GM21515 (cell line): ENCODE measurements around the gene POLR2F.
"Not testable (repeated sequence)": the region's sequence is repeated elsewhere in the genome, so short reads cannot be mapped to it uniquely, and the experiment has no call there.

Experiments
- ATAC-seq: cut with Tn5 transposase; IDR thresholded peaks from one replicate; pipeline ENCODE4 v1.9.1; 2021; ENCODE audit not compliant: unreplicated experiment

POLR2F gene

DNA sequence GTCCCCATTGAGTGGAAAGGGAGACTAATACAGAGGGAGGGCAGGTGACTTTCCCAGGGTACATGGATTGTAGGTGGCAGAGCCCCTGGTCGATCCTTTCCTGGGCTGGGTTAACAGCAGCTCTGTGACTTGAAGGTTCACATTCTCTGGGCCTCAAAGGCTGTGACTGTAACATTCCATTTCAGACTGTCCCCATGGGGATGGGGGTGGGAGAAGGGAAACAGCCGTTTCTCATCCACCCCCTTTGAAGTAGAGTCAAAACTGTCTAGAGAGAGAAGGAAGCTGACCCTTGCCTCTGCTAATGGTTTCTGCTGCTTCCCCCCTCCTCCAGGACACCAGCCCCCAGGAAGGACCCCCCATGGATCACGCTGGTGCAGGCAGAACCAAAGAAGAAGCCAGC lies 28.2 kb upstream of the POLR2F start:
- ATAC-seq = no peak

DNA sequence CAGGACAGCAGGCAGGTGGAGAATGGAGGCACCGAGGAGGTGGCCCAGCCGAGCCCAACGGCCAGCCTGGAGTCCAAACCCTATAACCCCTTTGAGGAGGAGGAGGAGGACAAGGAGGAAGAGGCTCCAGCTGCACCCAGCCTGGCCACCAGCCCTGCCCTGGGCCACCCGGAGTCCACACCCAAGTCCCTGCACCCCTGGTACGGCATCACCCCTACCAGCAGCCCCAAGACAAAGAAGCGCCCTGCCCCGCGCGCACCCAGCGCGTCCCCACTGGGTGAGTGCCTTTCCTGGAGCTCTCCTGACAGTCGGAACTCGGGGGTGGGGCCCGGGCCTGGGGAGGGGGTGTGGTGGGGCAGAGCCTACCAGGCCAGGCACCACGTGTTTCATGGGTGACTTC lies 27.7 kb upstream of the POLR2F start:
- no peak for ATAC-seq

- no peak for ATAC-seq
These were observed 27.1 kb upstream of the POLR2F start for GRCh38 chr22:37926358-37926757.

DNA sequence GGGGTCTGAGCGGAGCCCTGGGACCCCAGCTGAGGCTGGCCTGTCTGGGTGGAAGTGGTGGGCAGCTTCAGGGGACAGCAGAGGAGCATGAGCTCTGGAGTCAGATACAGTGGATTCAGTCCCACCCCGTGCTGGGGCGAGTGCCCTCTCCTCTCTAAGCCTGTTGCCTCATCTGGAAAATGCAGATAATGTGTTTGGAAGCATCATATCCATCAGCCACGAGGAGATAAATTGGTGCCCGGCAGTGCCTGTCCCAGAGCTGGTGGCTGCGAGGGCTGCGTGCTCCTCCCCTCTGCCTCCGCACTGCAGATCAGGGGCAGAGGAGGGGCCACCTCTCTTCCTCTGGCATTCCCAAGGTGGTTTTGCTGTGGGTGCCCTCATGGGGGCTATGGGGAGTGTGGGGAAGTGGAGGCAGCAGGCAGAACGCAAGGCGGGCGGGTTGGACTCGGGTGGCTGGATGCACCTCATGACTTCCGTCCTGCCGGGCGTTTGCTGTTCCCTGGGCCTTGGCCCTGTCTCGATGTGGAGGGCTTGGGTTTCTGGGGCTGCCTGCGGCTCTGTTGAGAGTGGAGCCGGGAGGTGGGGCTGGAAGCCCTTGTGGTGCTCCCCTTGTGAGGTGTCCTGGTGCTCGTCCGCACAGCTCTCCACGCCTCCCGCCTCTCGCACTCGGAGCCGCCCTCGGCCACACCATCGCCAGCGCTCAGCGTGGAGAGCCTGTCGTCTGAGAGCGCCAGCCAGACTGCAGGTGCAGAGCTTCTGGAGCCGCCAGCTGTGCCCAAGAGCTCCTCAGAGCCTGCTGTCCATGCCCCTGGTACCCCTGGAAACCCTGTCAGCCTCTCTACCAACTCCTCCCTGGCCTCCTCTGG lies 26.5 kb upstream of the POLR2F start:
- ATAC-seq = no peak

DNA sequence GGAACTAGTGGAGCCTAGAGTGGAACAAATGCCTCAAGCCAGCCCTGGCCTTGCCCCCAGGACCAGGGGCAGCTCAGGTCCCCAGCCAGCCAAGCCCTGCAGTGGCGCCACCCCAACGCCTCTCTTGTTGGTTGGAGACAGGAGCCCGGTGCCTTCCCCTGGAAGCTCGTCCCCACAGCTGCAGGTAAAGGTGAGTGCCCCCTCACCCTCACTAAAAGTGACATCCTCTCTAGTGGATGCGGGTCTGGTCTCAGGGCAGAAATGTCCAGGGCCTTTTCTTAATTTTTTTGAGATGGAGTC lies 25.9 kb upstream of the POLR2F start:
- ATAC-seq = no peak

DNA sequence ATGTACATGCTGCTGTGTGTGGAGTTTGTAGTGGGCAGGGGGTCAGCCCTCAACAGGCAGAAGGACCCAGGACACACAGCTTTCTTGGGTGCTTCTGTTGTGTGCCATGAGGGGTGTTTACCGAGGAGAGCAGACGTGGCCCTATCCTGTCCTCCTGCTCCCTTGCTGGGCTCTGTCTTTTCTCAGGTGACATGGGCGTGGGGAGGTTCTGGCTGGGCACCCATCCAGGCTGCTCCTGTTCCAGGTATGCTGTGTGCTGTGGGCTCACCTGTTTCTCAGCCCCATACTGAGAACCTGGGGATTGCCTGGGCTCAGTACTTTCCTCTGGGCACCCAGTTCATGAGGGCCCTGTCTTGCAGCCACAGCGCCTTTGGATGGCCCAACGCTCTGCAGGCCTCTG lies 24.1 kb upstream of the POLR2F start:
- no peak for ATAC-seq

DNA sequence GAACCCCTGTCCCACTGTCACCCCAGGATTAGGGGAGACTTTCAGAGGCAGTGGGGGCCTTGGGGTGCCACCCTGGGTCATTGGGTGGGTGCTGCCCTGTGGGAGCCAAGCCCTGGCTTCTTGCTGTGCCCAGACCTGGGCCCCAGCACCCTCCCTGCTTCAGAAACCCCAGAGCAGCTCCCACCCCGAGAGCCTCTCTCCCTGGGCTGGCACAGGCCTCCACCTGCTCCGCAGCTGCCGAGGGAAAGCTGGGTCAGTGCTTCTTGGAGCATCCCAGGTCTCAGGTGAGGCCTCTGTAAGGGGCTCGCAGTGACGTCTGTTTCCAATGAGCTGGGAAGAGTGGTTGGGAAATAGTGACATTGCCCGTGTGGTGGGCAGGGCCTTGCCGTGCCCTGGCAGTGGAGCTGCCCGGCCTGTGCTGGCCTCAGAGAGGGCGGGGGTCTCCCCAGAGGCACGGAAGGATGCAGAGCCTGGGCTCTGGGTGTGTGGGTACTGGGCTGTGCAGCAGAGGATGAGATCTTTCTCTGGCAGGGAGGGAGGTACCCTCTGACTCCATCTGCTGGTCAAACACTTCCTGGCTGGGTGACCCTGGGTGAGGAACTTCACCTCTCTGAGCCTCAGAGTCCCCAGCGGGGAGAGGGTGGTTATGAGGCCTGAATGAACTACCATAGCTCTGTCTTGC lies 23.1 kb upstream of the POLR2F start:
- ATAC-seq = no peak

- no peak for ATAC-seq
These were observed 22.5 kb upstream of the POLR2F start for GRCh38 chr22:37930952-37931440.

DNA sequence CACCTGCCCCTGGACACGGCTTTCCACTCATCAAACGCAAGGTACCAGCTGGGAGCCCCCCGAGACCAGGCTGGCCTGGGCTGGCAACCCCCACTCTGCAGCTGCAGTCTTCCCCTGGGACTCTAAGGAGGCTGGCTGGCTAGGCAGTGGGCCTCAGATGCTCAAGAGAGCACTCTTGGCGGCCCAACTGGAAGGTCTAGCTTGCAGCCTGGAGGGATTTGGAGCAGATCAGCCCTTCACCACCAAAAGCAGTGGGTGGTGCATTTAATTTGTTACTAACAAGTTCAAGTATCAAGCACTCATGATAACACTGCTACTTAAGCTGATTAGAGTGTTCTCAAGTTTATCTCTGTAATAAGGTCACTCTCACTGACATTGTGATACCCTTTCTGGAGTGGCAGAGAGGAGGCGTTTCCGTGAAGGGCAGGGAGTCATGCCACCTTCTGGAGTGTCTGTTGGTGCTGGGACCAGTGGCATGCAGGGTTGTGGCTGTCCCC lies 21.6 kb upstream of the POLR2F start:
- no peak for ATAC-seq

- ATAC-seq = no peak
These were observed 21.1 kb upstream of the POLR2F start for GRCh38 chr22:37932401-37932800.

DNA sequence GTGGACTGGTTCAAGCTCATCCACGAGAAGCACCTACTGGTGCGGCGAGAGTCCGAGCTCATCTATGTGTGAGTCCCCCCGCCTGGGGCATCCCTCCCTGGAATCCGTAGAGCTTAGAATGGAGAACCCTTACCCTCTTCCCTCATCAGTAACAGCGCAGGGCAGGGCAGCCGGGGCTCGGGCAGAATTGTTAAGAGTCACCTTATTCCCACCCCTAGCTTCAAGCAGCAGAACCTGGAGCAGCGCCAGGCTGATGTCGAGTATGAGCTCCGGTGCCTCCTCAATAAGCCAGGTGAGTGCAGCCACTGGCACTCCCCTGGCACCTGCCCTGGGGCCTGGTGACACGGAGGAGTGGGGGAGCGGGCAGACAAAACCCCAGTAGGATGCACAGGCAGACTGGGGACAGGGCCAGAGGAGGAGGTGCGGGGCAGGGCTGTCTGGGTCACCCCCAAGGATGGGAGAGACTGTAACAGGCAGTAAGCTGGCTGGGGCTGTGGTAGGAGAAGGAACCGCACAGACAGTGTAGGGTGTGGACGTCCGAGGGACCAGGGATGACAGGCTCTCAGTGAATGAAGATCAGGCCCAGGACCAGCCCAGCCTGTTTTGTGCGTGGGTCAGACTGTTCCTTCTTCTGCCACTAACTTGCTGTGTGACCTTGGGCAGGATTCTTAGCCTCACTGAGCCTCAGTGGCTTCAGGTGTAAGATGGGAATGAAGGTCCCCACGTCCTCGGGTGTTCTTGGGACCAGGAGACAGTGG lies 20.5 kb upstream of the POLR2F start:
- ATAC-seq = no peak

DNA sequence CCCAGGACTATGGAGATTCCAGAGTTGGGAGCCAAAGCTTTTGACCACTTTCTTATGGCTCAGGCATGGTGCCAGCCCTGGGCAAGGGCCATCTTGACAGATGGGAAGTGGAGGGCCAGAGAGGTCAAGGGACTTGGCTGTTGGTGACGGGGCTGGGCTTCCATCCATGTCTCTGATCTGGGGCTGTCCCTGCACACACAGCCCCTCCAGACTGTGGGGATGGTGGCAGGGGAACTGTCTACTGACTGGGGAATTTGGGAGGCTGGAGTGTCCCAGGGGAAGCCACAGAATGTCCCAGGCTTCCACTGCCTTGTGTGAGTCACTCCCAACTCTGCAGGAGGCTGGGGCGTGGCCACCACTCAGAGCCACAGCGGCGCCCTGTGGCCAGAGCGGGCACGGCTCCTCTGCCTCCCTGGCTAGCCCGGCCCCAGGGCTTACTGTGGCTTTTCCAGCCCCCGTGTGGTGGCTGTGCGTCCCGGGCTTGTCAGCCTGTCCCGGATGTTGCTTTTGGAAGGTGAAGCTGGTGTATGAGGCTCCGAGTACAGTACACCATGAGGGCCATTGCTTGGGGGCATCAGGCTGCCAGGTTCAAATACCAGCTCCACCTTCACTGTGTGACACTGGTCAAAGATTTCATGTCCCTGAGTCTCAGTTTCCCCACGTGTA lies 19.7 kb upstream of the POLR2F start:
- ATAC-seq = no peak

GRCh38 chr22:37940698-37941376 lies 12.7 kb upstream of the POLR2F start:
- no peak for ATAC-seq

DNA sequence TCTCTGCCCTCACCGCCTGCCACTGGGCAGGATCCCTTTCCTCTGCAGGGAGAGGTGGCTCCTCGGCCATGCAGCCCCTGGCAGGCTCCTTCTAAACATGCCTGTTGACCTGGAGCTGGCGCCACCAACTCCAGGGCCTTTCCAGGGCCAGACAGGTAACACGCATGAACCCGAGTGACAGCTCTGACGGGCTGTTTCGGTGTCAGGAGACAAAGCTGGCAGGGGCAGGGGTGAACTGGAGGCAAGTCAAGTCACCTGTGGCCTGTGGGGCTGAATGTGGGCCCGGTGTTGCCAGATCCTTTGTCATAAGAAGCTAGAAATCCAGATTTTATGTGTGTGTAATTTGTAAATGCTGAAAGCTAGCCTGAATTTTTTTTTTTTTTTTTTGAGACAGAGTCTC lies 11.4 kb upstream of the POLR2F start:
- ATAC-seq = no peak

DNA sequence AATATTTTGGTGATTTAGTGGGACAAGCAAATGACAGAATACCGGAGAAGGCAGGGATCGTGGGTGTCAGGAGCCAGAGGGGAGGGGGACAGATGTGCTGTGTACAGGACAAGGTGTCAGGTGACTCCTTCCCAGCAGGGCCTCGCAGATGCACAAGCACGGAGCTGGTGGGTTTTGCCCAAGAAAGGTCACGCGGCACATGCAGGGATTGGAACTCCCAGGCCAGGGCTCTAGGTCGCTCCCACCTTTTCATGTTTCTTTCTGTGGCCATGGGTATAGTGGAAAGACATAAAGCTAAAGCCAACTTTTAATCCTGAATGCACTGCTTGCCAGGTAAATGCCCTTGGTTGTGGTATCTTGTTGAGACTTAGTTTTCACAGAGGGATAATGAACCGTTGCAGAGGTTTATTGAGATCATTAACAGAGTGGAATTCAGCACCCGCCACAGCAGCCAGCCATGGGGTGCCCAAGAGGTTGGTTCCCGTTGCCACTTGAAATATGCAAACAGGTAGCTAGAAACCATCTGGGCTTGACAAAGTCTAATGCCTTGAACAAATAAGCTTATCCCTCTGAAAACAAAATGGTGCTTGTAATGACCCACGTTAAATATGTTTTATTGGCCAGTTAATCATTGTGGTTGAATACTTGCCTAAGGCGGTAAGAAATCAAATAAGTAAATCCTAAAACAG lies 10.2 kb upstream of the POLR2F start:
- no peak for ATAC-seq

DNA sequence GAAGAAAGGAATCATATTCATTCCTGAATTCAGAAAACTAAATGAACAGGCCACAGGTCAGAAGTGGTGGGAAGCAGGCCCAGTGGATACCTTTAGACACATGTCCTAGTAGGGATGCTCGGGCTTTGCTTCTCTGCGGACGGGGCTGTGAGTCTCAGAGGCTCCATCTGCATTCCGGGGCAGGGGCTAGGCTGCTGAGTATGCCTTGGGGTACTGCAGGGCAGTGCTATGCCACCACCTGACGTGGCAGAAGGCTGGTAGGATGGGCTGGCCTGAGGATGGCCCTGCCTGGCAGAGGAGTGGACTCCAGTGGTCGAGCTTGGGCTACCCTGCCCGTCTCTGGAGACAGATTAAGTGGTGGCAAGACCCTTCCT lies 9.7 kb upstream of the POLR2F start:
- ATAC-seq = no peak

GRCh38 chr22:37944423-37944822 lies 9.1 kb upstream of the POLR2F start:
- ATAC-seq = not testable (repeated sequence)

DNA sequence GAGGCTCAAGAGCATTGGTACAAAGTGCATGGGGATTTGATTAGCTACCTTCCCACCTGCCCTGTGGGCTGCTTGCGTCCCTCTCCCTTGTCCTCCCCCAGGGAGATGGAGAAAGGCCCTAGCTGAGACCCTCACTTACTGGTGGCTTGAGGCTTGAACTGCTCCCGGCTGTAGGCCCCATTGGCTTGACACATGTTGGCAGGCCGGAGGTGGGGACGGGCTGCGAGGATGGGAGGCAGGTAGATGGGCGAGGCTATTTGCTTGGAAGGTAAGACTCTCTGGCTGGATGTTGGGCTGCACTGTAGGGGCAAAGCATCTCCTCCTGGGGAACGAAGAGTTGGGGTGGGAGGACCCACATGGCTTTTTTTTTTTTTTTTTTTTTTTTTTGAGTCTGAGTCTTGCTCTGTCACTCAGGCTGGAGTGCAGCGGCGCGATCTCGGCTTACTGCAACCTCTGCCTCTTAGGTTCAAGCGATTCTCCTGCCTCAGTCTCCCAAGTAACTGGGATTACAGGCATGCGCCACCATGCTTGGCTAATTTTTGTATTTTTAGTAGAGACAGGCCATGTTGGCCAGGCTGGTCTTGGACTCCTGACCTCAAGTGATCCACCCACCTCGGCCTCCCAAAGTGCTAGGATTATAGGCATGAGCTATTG lies 6.2 kb upstream of the POLR2F start:
- not testable (repeated sequence) for ATAC-seq

GRCh38 chr22:37951305-37951704 lies 2.2 kb upstream of the POLR2F start:
- ATAC-seq = no peak
